Osteoblast (primary cell): ENCODE data around the gene NRF1. TPM values are rescaled to one million over a fixed set of nuclear protein-coding genes. Genes with fewer than 3 reads are reported as not detected.
"Not testable (repeated sequence)": the region's sequence is repeated elsewhere in the genome, so short reads cannot be mapped to it uniquely, and the experiment has no call there.

ENCODE experiments used
- DNase-seq: peaks from one replicate; pipeline ENCODE4 v3.0.0; 2011; ENCODE audit warnings: low spot score, mixed read lengths; ENCODE audit not compliant: insufficient read length; ENCODE audit errors: missing footprints
- H2AFZ ChIP-seq: 2 replicates; pipeline ENCODE4 v1.6.0; 2011; ENCODE audit warnings: mild to moderate bottlenecking, low read length
- H3K27ac ChIP-seq: 2 replicates; pipeline ENCODE4 v1.5.1; 2011; ENCODE audit warnings: mild to moderate bottlenecking, low read depth, low read length, moderate library complexity
- H3K27me3 ChIP-seq: 2 replicates; pipeline ENCODE4 v1.6.0; 2012; ENCODE audit warnings: mild to moderate bottlenecking, control low read depth, inconsistent platforms, low read length, moderate library complexity; ENCODE audit not compliant: insufficient read depth
- H3K36me3 ChIP-seq: 2 replicates; pipeline ENCODE4 v1.5.1; 2011; ENCODE audit warnings: mild to moderate bottlenecking, low read length, control low read depth, moderate library complexity; ENCODE audit not compliant: insufficient read depth
- H3K4me1 ChIP-seq: 2 replicates; pipeline ENCODE4 v1.5.1; 2011; ENCODE audit warnings: mild to moderate bottlenecking, low read length, control low read depth, moderate library complexity; ENCODE audit not compliant: insufficient read depth
- H3K4me2 ChIP-seq: 2 replicates; pipeline ENCODE4 v1.6.0; 2011; ENCODE audit warnings: mild to moderate bottlenecking, low read length; ENCODE audit not compliant: insufficient read depth
- H3K4me3 ChIP-seq: fragments of 200-600 bp; sonication (generic); 3 replicates; pipeline ENCODE4 v1.5.1; 2012; ENCODE audit warnings: mild to moderate bottlenecking, low read length, inconsistent platforms; ENCODE audit not compliant: insufficient read depth
- H3K79me2 ChIP-seq: 2 replicates; pipeline ENCODE4 v1.6.0; 2012; ENCODE audit warnings: mild to moderate bottlenecking, low read length, control low read depth, inconsistent platforms; ENCODE audit not compliant: insufficient read depth
- H3K9me3 ChIP-seq: 2 replicates; pipeline ENCODE4 v1.5.1; 2011; ENCODE audit warnings: low read depth, low read length, control low read depth
- H4K20me1 ChIP-seq: 2 replicates; pipeline ENCODE4 v1.6.0; 2012; ENCODE audit warnings: mild to moderate bottlenecking, low read length, control low read depth; ENCODE audit not compliant: insufficient read depth
- CTCF ChIP-seq: IDR thresholded peaks from 2 replicates; pipeline ENCODE4 v1.5.1; 2011; ENCODE audit warnings: mild to moderate bottlenecking, low read depth, low read length, moderate library complexity; ENCODE audit errors: extremely low read depth
- total RNA-seq: library from RNA; depleted of rRNA; stranded (reverse); fragments of >200 nt; gene quantifications from 2 replicates; pipeline ENCODE4 v1.2.3, GENCODE V29; 2012

Gene NRF1
- total RNA-seq, 1 donor: 14.8 TPM

GRCh38 chr7:129669901-129670300, 58.4 kb downstream of the NRF1 start:
- TF ChIP-seq CTCF: no peak
- H3K9me3 ChIP-seq: peaks cover under 1% of the 10 kb centered on the region
- H3K27ac ChIP-seq: no peak overlapping the region
- no peak overlapping the region for H2AFZ ChIP-seq
- no peak overlapping the region for H3K4me2 ChIP-seq
- H3K4me3 ChIP-seq: no peak overlapping the region
- DNase-seq: no peak
- no peaks in the 10 kb centered on the region for H3K27me3 ChIP-seq
- H3K36me3 ChIP-seq: peaks cover 7% of the 10 kb centered on the region
- H3K4me1 ChIP-seq: peaks cover 7% of the 10 kb centered on the region
- H3K79me2 ChIP-seq: no peaks in the 10 kb centered on the region
- peaks cover 9% of the 10 kb centered on the region for H4K20me1 ChIP-seq

- TF ChIP-seq CTCF: no peak
- H3K4me1 ChIP-seq: peaks cover 2% of the 10 kb centered on the region
- no peak overlapping the region for H3K4me2 ChIP-seq
- no peaks in the 10 kb centered on the region for H3K79me2 ChIP-seq
- no peak overlapping the region for H3K27ac ChIP-seq
- H3K4me3 ChIP-seq: no peak overlapping the region
- peaks cover 6% of the 10 kb centered on the region for H3K9me3 ChIP-seq
- H2AFZ ChIP-seq: no peak overlapping the region
- H4K20me1 ChIP-seq: peaks cover 5% of the 10 kb centered on the region
- DNase-seq: no peak
- no peaks in the 10 kb centered on the region for H3K27me3 ChIP-seq
- peaks cover 12% of the 10 kb centered on the region for H3K36me3 ChIP-seq
These were observed 59.1 kb downstream of the NRF1 start for GRCh38 chr7:129670656-129671055.

GRCh38 chr7:129671266-129671665, 59.7 kb downstream of the NRF1 start:
- Histone ChIP-seq H4K20me1 (peaks cover 5% of the 10 kb centered on the region), H3K79me2 (no peaks in the 10 kb centered on the region), H3K4me3 (no peak overlapping the region), H3K27ac (no peak overlapping the region), H3K9me3 (peaks cover 6% of the 10 kb centered on the region), H3K4me2 (no peak overlapping the region), H3K27me3 (no peaks in the 10 kb centered on the region), H3K4me1 (peaks cover 2% of the 10 kb centered on the region), H2AFZ (no peak overlapping the region), H3K36me3 (peaks cover 12% of the 10 kb centered on the region)
- DNase-seq: no peak
- TF ChIP-seq CTCF: no peak

GRCh38 chr7:129674475-129674874, 63.0 kb downstream of the NRF1 start:
- not testable (repeated sequence) for H2AFZ ChIP-seq, H3K4me1 ChIP-seq, H4K20me1 ChIP-seq, H3K4me2 ChIP-seq, H3K4me3 ChIP-seq, DNase-seq, H3K9me3 ChIP-seq, H3K79me2 ChIP-seq, H3K27ac ChIP-seq, H3K27me3 ChIP-seq
- H3K36me3 ChIP-seq: peaks cover 12% of the 10 kb centered on the region

GRCh38 chr7:129675521-129675920, 64.0 kb downstream of the NRF1 start:
- no peak for DNase-seq
- no peak for TF ChIP-seq CTCF
- no peak overlapping the region for H2AFZ ChIP-seq
- H3K27me3 ChIP-seq: no peaks in the 10 kb centered on the region
- no peak overlapping the region for H3K4me3 ChIP-seq
- H3K4me2 ChIP-seq: no peak overlapping the region
- H3K36me3 ChIP-seq: peaks cover 12% of the 10 kb centered on the region
- no peaks in the 10 kb centered on the region for H4K20me1 ChIP-seq
- peaks cover 6% of the 10 kb centered on the region for H3K9me3 ChIP-seq
- H3K27ac ChIP-seq: no peak overlapping the region
- H3K4me1 ChIP-seq: no peaks in the 10 kb centered on the region
- no peaks in the 10 kb centered on the region for H3K79me2 ChIP-seq
